GM12892 (cell line): ENCODE results near the gene ZNF674. TPM values are rescaled to one million over a fixed set of nuclear protein-coding genes. Genes with fewer than 3 reads are reported as not detected.
A peak's percentile ranks its signal among the peaks of the same experiment; 100 is the strongest.

Source experiments
- DNase-seq: peaks from one replicate; pipeline ENCODE4 v3.0.0; 2011; ENCODE audit not compliant: insufficient read length
- FAIRE-seq: peaks from 2 replicates; lab custom pipeline; 2011; peaks lifted over from hg19 to GRCh38; lab: Jason Lieb, UNC
- POLR2A ChIP-seq: IDR thresholded peaks from 2 replicates; pipeline ENCODE4 v1.6.1; 2011; ENCODE audit warnings: low read depth, low read length, control low read depth
- POLR2AphosphoS5 ChIP-seq: IDR thresholded peaks from 2 replicates; pipeline ENCODE4 v1.6.1; 2011; ENCODE audit warnings: low read depth, low read length, control low read depth
- TAF1 ChIP-seq: IDR thresholded peaks from 2 replicates; pipeline ENCODE4 v1.6.1; 2011; ENCODE audit warnings: low read depth, mild to moderate bottlenecking, control low read depth, low read length, borderline replicate concordance
- polyA plus RNA-seq: library from polyadenylated mRNA; unstranded; fragments of >200 nt; gene quantifications from one replicate; pipeline ENCODE4 v1.2.1, GENCODE V29; 2012; ENCODE audit warnings: missing spikeins, inconsistent platforms; ENCODE audit not compliant: missing spikeins

The ZNF674 gene
- polyA plus RNA-seq = 2.9 TPM

GRCh38 chrX:46545111-46546005 lies at the start of gene ZNF674:
Gene ZNF674 (minus strand): TSS chrX:46545421. CDS start chrX:46542087, 3,334 bp downstream.
- peak; percentile 68 for DNase-seq
- TF ChIP-seq POLR2AphosphoS5 (peak; percentile 74), TAF1 (no peak; the same call in 1 of the 2 replicates), POLR2A (peak; percentile 76)
- peak; percentile 95 for FAIRE-seq

GRCh38 chrX:46589977-46590723 lies 44.9 kb upstream of the ZNF674 start:
- FAIRE-seq (no peak), DNase-seq (no peak)

DNA sequence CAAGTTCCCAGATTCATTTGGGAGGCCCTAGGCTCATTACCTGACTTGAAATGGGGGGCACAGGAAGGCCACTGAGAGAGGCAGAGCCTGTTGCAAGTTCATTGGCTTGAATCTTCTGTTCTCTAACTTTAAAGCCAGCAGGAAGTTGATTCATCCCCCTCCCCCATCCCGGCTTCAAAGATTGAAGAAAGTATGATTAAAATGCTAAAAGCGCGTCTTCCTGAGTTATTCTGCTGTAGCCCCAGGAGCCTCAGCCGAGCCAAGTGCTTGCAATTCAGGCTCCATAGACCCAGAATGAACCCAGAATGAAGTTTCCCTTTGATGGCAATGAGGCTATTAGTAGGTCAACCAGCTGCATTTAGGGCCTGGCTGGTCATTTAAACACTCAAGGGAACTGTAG lies 43.0 kb upstream of the ZNF674 start:
- TF ChIP-seq POLR2AphosphoS5 (no peak), TAF1 (no peak), POLR2A (no peak)
- no peak for FAIRE-seq
- DNase-seq = no peak

More at GRCh38 chrX:46589977-46590723, 44.9 kb upstream of the ZNF674 start:
- TF ChIP-seq TAF1 (no peak), POLR2A (no peak), POLR2AphosphoS5 (no peak)

DNA sequence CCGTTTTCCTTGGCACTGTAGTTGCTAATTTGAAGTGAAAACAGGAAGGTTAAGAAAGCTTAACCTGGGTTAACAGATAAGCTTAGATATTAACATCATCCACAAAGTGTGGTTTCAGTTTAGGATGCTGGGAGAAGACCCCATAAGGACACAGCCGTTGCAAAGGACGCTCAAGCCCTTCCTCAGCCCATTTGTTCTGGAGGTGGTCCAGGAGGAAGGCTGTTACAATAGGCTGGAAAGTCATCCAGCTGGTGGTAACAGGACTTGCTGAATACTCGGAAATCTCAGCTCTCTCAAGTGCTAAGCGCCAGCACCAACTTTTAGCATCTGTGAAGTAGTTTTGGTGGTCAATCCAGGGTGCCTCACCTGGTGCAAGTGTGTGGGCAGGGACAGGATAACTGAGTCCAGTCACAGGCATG lies 42.5 kb upstream of the ZNF674 start:
- DNase-seq (no peak), FAIRE-seq (peak; percentile 66)

GRCh38 chrX:46587158-46587557 lies 41.9 kb upstream of the ZNF674 start:
- no peak for DNase-seq
- peak; percentile 67 for FAIRE-seq

More for the DNA sequence above, 42.5 kb upstream of the ZNF674 start:
- no peak for TF ChIP-seq POLR2AphosphoS5
- no peak for TF ChIP-seq POLR2A
- TF ChIP-seq TAF1 = no peak

DNA sequence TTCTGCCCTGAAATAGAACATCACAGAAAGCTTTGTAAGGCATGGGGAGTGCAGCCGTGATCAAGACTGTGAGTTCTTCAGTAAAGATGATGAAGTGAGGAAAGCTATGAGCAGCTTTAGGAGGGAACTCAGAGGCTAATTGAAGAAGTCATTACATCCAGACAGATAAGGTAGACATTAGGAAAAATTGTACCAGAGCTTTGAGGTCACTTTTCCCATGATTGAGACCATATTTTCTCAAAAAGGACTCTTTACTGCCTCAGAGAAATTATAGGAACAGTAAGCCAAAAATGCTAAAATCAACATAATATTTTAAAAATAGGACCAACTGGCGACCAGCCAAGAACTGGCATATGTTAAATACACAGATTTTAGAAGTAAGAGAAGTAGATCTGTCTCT lies 39.5 kb upstream of the ZNF674 start:
- no peak for FAIRE-seq
- TF ChIP-seq POLR2AphosphoS5 = no peak
- no peak for TF ChIP-seq POLR2A
- no peak for TF ChIP-seq TAF1
- DNase-seq = no peak

More at GRCh38 chrX:46587158-46587557, 41.9 kb upstream of the ZNF674 start:
- TF ChIP-seq POLR2AphosphoS5 (no peak), TAF1 (no peak), POLR2A (no peak)

DNA sequence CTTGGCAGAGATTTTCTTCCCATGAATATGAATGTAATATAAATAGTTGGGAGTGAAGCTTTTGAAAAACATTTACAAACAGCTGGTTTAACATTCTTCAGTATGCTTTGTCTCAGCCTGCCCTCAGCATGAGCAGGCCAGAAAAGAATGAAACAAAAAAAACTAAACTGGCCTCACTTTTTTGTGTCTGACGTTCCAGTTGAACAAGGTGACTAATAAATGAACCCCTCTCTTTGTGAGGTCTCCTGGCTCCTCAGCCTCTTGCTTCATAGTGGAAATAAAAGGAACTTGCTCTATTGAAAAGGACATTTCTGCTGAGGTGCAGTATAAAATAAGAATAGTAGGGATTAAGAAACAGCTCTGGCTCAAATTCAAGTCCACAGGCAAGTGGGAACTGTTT lies 37.7 kb upstream of the ZNF674 start:
- no peak for TF ChIP-seq TAF1
- no peak for TF ChIP-seq POLR2AphosphoS5
- no peak for TF ChIP-seq POLR2A
- no peak for FAIRE-seq
- no peak for DNase-seq

GRCh38 chrX:46582325-46582724 lies 37.1 kb upstream of the ZNF674 start:
- TF ChIP-seq POLR2AphosphoS5 = no peak
- no peak for TF ChIP-seq TAF1
- TF ChIP-seq POLR2A = no peak
- no peak for FAIRE-seq

GRCh38 chrX:46580613-46581012 lies 35.4 kb upstream of the ZNF674 start:
- no peak for DNase-seq
- TF ChIP-seq TAF1 (no peak), POLR2AphosphoS5 (no peak), POLR2A (no peak)
- FAIRE-seq = no peak

More at GRCh38 chrX:46582325-46582724, 37.1 kb upstream of the ZNF674 start:
- no peak for DNase-seq

- DNase-seq (no peak), FAIRE-seq (no peak)
- no peak for TF ChIP-seq POLR2AphosphoS5
These were observed 34.0 kb upstream of the ZNF674 start for GRCh38 chrX:46579250-46579649.
